Calu3 (cell line): ENCODE data around the gene MMEL1. TPM values are rescaled to one million over a fixed set of nuclear protein-coding genes. Genes with fewer than 3 reads are reported as not detected.

ENCODE experiments used
- BruUV-seq: library from RNA; stranded (reverse); fragments of 400-500 nt; replicated peaks from 2 replicates; lab custom pipeline; 2021; lab: Mats Ljungman, UMichigan
- CTCF ChIA-PET: fragments of 300-600 bp; sonication (Branson Sonifier 250); formaldehyde crosslinking; loops from one replicate; lab custom pipeline; 2022; ENCODE audit warnings: antibody characterized with exemption; lab: Charles Lee
- DNase-seq: peaks from one replicate; pipeline ENCODE4 v3.0.0; 2022
- H3K27ac Mint-ChIP-seq: one replicate; pipeline ENCODE4 v1.8.0; 2022; ENCODE audit warnings: mixed read lengths; ENCODE audit not compliant: unreplicated experiment
- H3K27me3 Mint-ChIP-seq: one replicate; pipeline ENCODE4 v1.8.0; 2022; ENCODE audit warnings: mixed read lengths; ENCODE audit not compliant: unreplicated experiment
- H3K36me3 Mint-ChIP-seq: one replicate; pipeline ENCODE4 v1.8.0; 2022; ENCODE audit warnings: mild to moderate bottlenecking, moderate library complexity, mixed read lengths; ENCODE audit not compliant: insufficient read depth, unreplicated experiment
- H3K4me1 Mint-ChIP-seq: one replicate; pipeline ENCODE4 v1.8.0; 2022; ENCODE audit warnings: mild to moderate bottlenecking, low read depth, mixed read lengths; ENCODE audit not compliant: unreplicated experiment
- H3K4me3 Mint-ChIP-seq: one replicate; pipeline ENCODE4 v1.8.0; 2022; ENCODE audit warnings: mild to moderate bottlenecking, low read depth, moderate library complexity, mixed read lengths; ENCODE audit not compliant: unreplicated experiment
- H3K9me3 Mint-ChIP-seq: one replicate; pipeline ENCODE4 v1.8.0; 2022; ENCODE audit warnings: low read depth, mixed read lengths; ENCODE audit not compliant: unreplicated experiment
- CTCF ChIP-seq: fragments of 200-600 bp; IDR thresholded peaks from one replicate; pipeline ENCODE4 v1.8.0; 2022; ENCODE audit warnings: antibody characterized with exemption; ENCODE audit not compliant: unreplicated experiment
- intact Hi-C: fragments of 100-400 bp; cut with micrococcal nuclease; formaldehyde crosslinking; loops from one replicate; pipeline ENCODE4 v1.10.0; 2022; ENCODE audit not compliant: unreplicated experiment
- total RNA-seq: library from RNA; stranded (reverse); gene quantifications from 2 replicates; pipeline ENCODE4 v1.2.3, GENCODE V29; 2022

The MMEL1 gene
- total RNA-seq, 1 experiment from 2014 or later = 5.6 TPM

DNA sequence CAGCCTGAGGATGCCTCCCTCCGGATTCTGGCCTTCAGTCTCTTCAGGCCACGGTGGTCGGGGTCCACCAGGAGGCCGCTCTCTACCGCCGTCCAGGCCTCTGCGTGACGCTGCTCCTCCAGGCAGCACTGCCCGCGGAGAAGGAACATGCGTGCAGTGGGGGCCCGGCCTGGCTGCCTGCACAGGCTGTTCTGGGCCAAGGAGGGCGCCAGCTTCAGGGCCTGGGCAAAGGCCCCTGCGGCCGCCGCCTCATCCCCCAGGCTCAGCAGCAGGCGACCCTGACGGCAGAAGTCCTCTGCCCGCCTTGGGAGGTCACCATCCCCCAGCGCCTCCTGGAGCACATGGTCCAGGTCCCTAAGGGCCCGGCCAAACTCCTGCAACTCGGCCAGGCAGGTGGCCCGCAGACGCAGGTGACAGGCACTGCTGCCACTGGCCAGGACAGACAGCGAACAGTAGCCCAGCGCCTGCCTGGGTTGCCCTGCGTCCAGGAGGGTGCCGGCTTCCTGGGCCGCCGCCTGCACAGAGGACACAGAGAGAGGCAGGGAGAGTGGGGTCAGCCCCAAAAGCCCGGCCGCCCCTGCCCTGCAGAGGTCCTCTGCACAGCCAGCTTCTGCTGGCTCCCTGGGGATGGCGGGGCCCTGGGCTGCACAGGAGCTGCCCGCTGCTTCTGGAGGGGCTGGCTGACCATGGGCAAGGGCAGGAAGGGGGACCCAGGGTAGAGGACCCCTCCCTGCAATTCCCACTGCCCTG, 8.7 kb upstream of the MMEL1 start:
- DNase-seq = no peak
- Mint-ChIP-seq H3K4me1 (no peaks in the 10 kb centered on the region), H3K9me3 (peaks cover 7% of the 10 kb centered on the region), H3K27ac (no peak overlapping the region), H3K27me3 (peaks cover 31% of the 10 kb centered on the region), H3K4me3 (peak overlapping the region; percentile 75), H3K36me3 (peaks cover 5% of the 10 kb centered on the region)
- intact Hi-C loops = no loop called here
- BruUV-seq = no TSS peak
- no peak for TF ChIP-seq CTCF
- CTCF ChIA-PET = no interaction called here

DNA sequence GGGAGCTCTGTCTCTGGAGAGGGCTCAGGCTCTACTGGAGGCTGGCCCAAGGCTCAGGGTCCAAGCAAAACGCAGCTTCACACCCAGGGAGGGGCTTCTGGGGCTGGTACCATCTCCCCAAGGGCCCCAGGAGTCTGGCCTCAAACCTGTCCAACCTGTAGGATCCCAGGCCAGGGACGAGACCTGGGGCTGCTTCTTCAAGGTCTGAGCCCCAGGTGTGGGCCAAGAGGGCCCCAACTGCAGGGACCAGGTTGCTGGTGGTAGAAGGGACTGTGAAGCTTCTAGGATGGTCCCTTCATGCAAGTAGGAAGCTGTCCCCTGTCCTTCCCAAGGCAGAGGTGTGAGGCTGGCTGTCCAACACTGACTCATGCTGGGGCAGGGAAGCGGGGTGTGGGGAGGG, 7.8 kb upstream of the MMEL1 start:
- Mint-ChIP-seq H3K4me3 (no peak overlapping the region), H3K27me3 (peaks cover 40% of the 10 kb centered on the region), H3K4me1 (no peaks in the 10 kb centered on the region), H3K27ac (no peak overlapping the region), H3K9me3 (peaks cover 5% of the 10 kb centered on the region), H3K36me3 (peaks cover 5% of the 10 kb centered on the region)
- intact Hi-C loops = no loop called here
- BruUV-seq = no TSS peak
- CTCF ChIA-PET = no interaction called here
- TF ChIP-seq CTCF = no peak
- no peak for DNase-seq

DNA sequence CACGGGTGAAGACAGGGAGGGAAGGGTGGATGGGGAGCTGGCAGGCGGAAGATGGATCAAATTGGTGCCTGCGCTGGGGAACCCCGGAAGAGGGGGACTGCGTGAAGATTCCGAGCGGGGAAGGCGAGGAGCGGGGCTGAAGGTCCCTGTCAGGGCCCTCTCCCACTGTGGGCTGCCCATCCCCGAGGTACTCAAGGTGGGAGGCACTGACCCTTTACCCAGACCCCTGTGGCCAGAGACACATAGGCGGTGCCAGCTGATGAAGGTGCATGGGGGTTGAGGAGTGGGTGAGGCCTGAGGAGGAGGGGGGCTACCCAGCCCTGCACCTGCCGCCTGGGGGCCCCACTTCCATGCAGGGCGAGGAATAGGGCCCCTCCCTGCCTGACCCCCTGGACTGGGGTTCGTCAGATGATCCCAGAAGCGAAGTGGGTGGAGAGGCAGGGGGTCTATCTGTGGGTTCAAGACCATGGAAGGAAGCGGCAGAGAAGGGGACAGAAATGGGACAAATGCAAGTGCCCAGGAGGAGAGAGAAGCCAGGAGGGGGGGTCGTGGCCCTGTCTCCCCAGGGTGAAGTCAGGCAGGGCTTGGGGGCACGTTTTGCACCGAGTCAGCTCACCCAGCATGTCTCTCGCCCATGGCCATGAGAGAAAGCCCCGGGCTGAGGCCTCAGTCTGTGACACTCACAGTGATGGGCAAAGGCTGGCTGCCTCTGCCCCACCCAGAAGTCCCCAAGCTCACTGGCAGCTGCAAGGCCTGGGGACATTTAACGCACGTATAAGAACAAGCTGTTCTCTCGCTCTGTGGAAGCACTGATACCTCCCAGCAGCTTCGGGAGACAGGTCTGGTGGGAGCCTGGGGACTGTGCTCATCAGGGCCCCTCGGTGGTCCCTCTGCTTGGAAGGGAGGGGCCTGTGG, 7.0 kb upstream of the MMEL1 start:
- H3K27ac Mint-ChIP-seq = no peak overlapping the region

GRCh38 chr1:2639203-2639602, 6.4 kb upstream of the MMEL1 start:
- peaks cover 4% of the 10 kb centered on the region for H3K9me3 Mint-ChIP-seq
- intact Hi-C loops = no loop called here
- CTCF ChIA-PET = no interaction called here
- H3K27ac Mint-ChIP-seq = no peak overlapping the region
- TSS peak; percentile 22 for BruUV-seq
- no peaks in the 10 kb centered on the region for H3K4me1 Mint-ChIP-seq
- DNase-seq = no peak
- H3K4me3 Mint-ChIP-seq = no peak overlapping the region
- no peak for TF ChIP-seq CTCF
- H3K27me3 Mint-ChIP-seq = peaks cover 40% of the 10 kb centered on the region
- peaks cover 5% of the 10 kb centered on the region for H3K36me3 Mint-ChIP-seq

More for the DNA sequence above, 7.0 kb upstream of the MMEL1 start:
- Mint-ChIP-seq H3K4me3 (no peak overlapping the region), H3K4me1 (no peaks in the 10 kb centered on the region), H3K36me3 (peaks cover 5% of the 10 kb centered on the region), H3K9me3 (peaks cover 4% of the 10 kb centered on the region), H3K27me3 (peaks cover 40% of the 10 kb centered on the region)
- BruUV-seq = no TSS peak
- CTCF ChIA-PET = no interaction called here
- no peak for DNase-seq
- TF ChIP-seq CTCF = no peak
- intact Hi-C loops = no loop called here
